ENCODE data around the gene AQP6.

- TF ChIP-seq, protein P1, sequence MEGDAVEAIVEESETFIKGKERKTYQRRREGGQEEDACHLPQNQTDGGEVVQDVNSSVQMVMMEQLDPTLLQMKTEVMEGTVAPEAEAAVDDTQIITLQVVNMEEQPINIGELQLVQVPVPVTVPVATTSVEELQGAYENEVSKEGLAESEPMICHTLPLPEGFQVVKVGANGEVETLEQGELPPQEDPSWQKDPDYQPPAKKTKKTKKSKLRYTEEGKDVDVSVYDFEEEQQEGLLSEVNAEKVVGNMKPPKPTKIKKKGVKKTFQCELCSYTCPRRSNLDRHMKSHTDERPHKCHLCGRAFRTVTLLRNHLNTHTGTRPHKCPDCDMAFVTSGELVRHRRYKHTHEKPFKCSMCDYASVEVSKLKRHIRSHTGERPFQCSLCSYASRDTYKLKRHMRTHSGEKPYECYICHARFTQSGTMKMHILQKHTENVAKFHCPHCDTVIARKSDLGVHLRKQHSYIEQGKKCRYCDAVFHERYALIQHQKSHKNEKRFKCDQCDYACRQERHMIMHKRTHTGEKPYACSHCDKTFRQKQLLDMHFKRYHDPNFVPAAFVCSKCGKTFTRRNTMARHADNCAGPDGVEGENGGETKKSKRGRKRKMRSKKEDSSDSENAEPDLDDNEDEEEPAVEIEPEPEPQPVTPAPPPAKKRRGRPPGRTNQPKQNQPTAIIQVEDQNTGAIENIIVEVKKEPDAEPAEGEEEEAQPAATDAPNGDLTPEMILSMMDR (IDR thresholded peaks at IDR 0.05 in 8 of 11, conservative IDR thresholded peaks at IDR 0.05 in 3 of 11): no peak
- no peak for TF ChIP-seq POLR2A (IDR thresholded peaks at IDR 0.05)
Measured at GRCh38 chr12:49955899-49956662, 16.7 kb upstream of the AQP6 start.

All from spleen (tissue), 7 donors.